Cerebellar nuclear complex (tissue), 1 donor: Measurements from ENCODE around the gene KCNQ1OT1.

Source experiments
- DNase-seq, 2 experiments: peaks; one replicate each; lab custom pipeline; 2025; lab: John Stamatoyannopoulos, UW

The KCNQ1OT1 gene

GRCh38 chr11:2737226-2737590, 37.4 kb upstream of the KCNQ1OT1 start:
- DNase-seq: no peak

- no peak for DNase-seq
Measured at GRCh38 chr11:2736577-2737225, 36.9 kb upstream of the KCNQ1OT1 start.

DNA sequence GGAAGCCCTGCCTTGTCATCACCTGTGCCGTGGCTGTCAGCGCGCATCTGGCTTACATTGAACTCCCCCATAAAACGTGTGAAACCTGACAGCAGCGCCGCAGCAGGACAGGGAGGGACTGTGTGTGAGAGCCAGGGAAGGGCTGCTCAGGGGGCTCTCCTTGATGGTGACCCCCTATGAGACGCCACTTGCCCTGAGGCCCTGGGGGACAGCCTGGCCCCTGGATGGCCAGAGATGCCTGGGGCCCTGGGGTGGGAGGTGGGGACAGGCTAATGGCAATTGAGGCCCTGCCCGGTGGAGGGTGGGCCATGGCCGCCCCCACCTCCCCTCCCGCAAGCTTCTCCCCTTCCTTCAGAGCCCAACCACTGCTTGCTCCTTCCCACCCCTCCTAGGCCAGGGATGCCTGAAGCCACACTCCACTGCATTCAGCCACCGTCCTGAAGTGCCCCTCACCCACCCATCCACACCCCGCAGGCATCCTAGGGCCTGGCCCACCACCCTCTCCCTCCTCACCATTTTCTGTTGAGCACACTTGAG, 35.3 kb upstream of the KCNQ1OT1 start:
- DNase-seq: no peak

DNA sequence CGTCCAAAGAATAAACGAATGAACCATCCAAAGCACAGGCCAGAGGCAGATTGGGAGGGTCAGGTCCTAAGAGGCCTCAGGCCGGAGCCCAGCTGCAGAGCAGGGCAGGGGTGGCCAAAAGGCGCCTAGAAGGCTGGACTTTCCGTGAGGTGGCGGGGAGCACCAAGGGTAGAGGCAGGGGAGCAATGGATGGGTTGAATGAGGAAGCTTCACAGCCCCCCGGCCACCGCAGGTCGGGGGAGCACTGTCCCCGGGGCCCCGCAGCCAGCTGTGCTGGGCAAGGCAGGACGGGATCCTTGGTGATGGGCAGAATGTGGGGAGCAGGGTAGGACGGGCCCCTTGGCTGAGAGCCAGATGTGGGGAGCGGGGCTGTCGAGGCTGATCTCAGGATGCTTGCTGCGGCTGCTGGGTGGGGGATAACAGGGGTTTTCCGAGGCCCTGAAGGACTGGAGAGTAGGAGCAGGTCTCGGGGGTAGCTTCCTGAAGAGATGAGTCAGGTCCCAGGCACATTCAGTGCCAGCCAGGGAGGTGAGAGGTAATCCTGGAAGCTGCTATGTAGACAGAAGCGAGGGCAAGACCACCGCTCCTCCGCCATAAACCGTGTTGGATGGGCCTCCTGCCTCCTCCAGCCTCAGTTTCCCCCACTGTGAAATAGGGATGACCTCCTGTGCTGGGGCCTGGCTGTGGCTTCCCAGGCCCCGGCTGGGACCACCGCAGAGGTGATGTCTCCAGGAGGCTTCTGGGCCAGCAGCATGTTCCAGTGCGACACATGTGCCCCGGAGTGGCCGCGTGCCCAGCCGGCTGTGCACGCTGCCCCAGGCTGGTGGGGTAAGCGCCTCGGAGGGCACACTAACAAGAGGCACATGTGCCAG, 34.6 kb upstream of the KCNQ1OT1 start:
- no peak for DNase-seq

GRCh38 chr11:2732940-2733628, 33.3 kb upstream of the KCNQ1OT1 start:
- no peak for DNase-seq

DNA sequence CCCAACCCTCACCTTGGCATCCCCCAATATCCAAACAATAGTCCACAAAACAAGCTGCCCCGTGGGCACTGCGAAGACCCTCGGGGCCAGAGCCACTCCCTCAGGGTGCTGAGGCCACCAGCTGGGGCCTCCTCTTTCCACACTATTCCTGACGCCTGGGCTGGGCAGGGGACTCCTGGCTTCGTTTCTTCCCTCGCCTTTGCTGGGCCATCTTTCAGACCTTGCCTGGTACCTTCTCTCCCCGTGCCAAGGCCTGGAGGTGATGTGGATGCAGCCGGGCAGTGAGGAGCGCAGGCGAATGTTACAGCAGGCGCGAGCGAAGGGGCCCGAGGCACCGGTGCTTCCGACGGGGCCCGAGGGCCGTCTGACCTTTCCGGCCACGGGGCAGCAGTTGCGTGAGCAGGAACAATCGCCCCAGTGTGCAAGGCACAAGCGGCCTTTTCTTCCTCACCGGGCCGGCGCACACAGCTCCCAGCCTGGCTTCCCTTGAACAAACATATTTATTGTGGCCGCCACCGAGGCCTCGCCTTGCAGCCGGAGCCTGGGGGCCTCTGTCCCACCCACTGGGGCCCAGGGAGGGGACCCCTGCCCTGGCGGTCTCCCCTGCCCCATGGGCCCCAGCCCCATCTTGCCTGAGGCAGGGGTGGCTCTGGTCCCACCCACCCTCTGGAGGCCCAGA, 32.6 kb upstream of the KCNQ1OT1 start:
- no peak for DNase-seq

DNA sequence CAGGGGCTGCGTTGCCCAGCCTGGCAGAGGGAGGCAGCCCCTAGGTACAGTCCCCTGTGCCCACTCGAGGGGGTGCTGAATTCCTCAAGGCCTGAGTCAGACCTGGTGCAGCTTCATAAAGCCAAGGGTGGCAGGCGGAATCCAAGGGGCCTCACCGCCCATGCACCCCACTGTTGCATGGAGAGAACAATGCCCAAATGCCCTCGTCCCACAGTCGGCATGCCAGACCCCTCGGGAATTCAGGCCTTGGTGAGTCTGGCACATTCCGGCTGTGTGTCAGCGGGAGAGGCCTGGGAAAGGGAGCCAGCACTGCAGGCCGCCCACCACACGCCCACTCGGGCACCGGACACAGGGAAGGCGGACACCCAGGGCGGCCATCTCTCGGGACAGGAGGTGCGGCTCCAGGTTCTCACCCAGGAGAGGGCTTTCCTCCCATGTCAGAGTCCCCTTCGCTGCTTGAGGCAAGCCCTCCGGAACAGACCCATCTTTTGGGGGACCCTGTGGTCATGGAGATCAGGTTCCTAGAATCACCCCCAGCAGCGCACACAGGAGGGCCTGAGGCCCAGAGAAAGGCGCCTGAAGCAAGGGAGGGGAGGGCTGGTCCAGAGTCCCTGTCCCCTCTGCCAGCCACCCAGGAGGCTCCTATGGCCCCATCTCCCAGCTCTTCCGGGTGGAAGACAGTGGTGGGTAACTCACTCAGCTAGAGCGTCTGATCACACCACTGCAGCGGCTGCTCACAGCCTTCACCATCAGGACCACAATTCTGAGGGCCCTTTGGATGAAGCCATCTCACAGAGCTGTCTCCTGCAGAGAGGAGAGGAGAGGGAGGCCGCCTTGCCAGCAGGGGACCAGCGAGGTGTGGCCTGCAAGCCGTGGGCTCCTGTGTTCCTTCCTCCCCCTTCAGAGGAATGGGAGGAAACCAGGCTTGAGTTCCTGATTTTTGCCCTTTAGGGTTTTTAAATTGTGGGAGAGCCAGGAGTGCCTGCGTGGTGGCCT, 31.6 kb upstream of the KCNQ1OT1 start:
- DNase-seq: no peak

DNA sequence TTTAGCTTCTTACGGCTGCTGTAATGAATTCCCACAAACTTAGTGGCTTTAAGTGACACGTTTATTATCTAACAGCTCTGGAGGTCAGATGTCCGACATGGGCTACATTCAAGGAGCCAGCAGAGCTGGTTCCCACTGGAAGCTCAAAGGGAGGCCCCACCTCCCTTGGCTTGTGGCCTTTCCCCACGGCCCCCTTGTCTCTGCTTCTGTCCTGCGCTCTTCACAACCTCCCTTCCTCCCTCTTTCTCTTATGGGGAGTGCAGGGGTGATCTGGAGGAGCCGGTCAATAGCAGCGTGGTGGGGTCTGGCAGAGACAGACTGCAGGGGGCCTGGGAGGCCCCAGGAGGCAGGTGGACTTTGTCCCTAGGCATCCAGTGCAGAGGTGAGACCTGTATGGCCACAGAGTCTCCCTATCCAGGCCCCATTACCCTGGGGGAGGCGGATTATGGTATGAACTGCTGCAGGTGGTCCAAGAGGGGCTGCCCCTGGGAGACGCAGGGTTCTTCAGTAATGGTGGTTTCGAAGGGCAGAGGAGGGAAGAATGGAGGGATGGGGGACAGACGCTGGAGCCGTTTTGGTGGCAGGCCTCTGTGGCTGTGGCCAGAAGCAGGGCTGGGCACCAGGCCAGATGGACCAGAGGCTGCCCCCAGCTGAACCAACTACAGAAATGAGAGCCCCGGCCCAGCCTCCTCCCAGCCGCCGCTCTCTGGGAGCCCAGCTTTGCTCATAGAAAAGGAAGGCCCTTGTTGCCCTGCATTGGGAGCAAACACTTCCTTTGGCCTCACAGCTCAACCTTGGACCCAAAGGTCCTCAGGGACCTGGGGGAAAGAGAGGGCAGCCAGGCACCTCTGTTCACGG, 30.7 kb upstream of the KCNQ1OT1 start:
- DNase-seq: no peak

GRCh38 chr11:2729841-2730240, 30.0 kb upstream of the KCNQ1OT1 start:
- DNase-seq: no peak

DNA sequence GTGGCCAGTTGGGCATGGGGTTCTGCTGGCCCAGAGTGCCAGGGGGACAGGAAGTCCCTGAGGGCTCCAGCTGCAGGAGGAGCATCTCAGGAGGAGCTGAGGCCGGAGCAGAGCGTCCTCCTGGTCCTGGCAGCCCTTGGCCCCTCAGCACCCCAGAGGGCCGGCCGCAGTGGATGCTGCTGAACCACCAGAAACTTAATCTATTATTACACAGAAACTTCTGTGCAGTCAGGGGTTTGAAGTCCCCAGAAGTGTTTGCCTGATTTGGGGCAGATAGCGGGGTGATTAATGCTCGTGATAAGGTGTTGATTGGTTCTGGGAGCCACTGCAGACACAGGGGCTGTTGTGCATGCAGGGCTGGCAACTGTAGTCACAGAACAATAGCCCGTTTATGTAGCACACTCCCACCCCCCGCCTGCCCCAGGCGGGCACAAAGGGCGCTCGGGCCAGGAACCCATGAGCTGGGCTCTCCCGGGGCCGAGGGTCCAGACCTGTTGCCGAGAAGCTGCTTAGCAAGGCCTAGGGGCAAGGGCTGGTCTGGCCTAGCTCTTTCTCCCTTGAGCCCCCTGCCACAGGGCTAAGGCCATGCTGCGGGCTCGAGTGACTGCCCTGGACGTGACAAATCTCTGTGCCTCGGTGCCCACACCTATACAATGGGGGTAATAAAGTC, 29.0 kb upstream of the KCNQ1OT1 start:
- DNase-seq: no peak

GRCh38 chr11:2728128-2728662, 28.4 kb upstream of the KCNQ1OT1 start:
- DNase-seq: no peak

- no peak for DNase-seq
Measured at GRCh38 chr11:2726964-2727363, 27.2 kb upstream of the KCNQ1OT1 start.

DNA sequence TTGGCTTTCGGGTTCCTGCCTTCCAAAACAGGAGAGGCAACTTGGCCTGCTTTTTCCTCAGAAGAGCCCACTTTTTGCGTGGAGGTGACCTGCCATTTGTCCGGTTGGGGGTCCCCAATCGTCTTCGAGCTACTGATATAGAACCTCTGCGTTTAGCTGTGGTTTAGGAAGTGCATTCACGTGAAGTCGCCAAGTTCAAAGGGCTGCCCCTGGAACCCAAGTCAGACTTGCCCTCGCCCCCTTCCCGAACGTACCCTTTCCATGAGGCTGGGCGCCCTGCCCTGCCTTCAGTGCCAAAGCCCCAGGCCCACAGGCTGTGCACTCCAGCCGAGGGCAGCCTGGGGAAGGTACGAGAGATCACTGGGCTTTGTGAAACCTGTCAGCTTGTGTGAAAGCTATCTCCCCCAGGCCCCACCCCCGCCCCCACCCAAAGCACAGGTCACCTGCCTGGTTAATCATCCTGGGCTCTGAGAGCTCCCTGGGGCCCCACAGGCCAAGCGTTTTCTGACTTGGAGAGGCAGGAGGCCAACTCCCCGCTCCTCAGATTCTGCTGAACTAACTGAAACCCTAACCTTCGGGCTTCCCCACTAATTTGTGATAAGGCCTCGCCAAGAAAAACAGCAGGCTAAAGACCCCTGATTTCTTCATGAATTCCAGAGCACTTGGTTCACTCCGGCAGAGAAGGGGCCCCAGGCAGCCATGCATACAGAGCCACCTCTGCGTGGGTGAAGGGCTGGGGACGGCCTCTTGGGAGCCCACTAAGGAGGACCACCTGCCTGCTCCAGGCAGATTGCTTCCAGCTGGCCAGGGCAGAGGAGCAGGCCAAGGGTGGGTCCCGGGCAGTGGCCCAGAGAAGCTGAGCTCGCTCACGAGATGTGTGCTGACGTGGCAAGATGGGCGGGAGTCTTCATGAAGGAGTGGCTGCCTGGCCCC, 25.8 kb upstream of the KCNQ1OT1 start:
- DNase-seq: no peak

- DNase-seq: no peak
Measured at GRCh38 chr11:2724653-2725367, 25.0 kb upstream of the KCNQ1OT1 start.

DNA sequence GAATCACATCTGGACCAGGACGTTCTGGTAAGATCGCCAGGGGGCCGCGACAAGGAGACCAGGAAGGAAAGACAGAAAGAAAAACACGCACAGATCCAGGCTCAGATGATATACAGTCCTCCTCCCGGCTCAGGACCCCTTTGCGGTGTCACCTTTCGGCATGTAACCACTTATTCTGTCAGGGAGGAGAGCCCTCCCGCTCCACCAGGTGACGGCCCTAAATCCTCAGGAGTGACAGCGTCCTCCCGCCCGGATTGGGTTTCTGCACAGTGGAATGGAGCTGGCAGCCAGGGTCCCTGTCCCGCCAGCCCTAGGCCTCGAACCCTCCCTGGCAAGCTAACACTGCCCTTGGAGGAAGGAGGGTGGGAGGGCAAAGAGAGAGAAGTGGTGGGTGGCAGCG, 24.3 kb upstream of the KCNQ1OT1 start:
- DNase-seq: no peak

GRCh38 chr11:2722955-2723354, 23.2 kb upstream of the KCNQ1OT1 start:
- DNase-seq: no peak

- no peak for DNase-seq
Measured at GRCh38 chr11:2721210-2721916, 21.6 kb upstream of the KCNQ1OT1 start.
